Thoracic aorta (tissue), 2 donors: ENCODE measurements around the gene MUC16. TPM values are rescaled to one million over a fixed set of nuclear protein-coding genes. Genes with fewer than 3 reads are reported as not detected.

Experiments used
- ATAC-seq: fragments of 150-250 bp; one replicate; pipeline ENCODE4 v1.8.0; 2017; ENCODE audit warnings: low read depth; ENCODE audit not compliant: insufficient number of reproducible peaks, low FRiP score
- DNase-seq: peaks from one replicate; pipeline ENCODE4 v3.0.0-alpha.2; 2020; ENCODE audit warnings: low spot score
- H3K27ac ChIP-seq, 2 donors: fragments of 200-600 bp; sonication (generic); 1 replicate in 1 of 2; 2 replicates in 1 of 2; pipeline ENCODE4 v1.5.1; 2016; ENCODE audit warnings: mild to moderate bottlenecking in 2 of 2, moderate library complexity in 2 of 2
- H3K27me3 ChIP-seq: fragments of 200-600 bp; sonication (generic); replicated peaks from 2 replicates; pipeline ENCODE4 v1.6.0; 2016; ENCODE audit warnings: mild to moderate bottlenecking; ENCODE audit not compliant: insufficient read depth
- H3K36me3 ChIP-seq: fragments of 200-600 bp; sonication (generic); one replicate; pipeline ENCODE4 v1.5.1; 2016
- H3K4me1 ChIP-seq, 2 donors: fragments of 200-600 bp; sonication (generic); 1 replicate in 1 of 2; 2 replicates in 1 of 2; pipeline versions ENCODE4 v1.5.1 to v1.6.0; 2016; ENCODE audit warnings: low read depth in 2 of 2, mild to moderate bottlenecking in 1 of 2; ENCODE audit not compliant: control insufficient read depth in 1 of 2
- H3K4me3 ChIP-seq: fragments of 200-600 bp; sonication (generic); 2 replicates; pipeline ENCODE4 v1.5.1; 2016; ENCODE audit warnings: mild to moderate bottlenecking
- H3K9me3 ChIP-seq: fragments of 200-600 bp; sonication (generic); 2 replicates; pipeline ENCODE4 v1.5.1; 2016
- CTCF ChIP-seq: fragments of 200-600 bp; sonication (generic); IDR thresholded peaks from one replicate; pipeline ENCODE4 v1.5.1; 2019; ENCODE audit warnings: antibody characterized with exemption
- total RNA-seq, 2 donors: library from RNA; depleted of rRNA; stranded (reverse); fragments of >200 nt; gene quantifications; one replicate each; pipeline versions ENCODE4 v1.1.0 to v1.2.3, GENCODE V29; 2016

MUC16 gene
- total RNA-seq, 2 donors from 2014 or later = under 0.01 TPM; not detected in 1

GRCh38 chr19:9018163-9018875, 8.1 kb upstream of the MUC16 start:
- Histone ChIP-seq H3K27ac (no peak overlapping the region), H3K36me3 (no peaks in the 10 kb centered on the region), H3K4me3 (no peak overlapping the region), H3K27me3 (no peaks in the 10 kb centered on the region), H3K9me3 (no peaks in the 10 kb centered on the region), H3K4me1 (no peaks in the 10 kb centered on the region)
- no peak for ATAC-seq
- no peak for TF ChIP-seq CTCF
- no peak for DNase-seq

- H3K27ac ChIP-seq = no peak overlapping the region
- no peaks in the 10 kb centered on the region for H3K9me3 ChIP-seq
- no peaks in the 10 kb centered on the region for H3K27me3 ChIP-seq
- DNase-seq (no peak), ATAC-seq (no peak)
- no peaks in the 10 kb centered on the region for H3K4me1 ChIP-seq
- no peak overlapping the region for H3K4me3 ChIP-seq
- no peak for TF ChIP-seq CTCF
- no peaks in the 10 kb centered on the region for H3K36me3 ChIP-seq
Observed at GRCh38 chr19:9014803-9015202, 4.6 kb upstream of the MUC16 start.

GRCh38 chr19:9013988-9014387, 3.8 kb upstream of the MUC16 start:
- no peaks in the 10 kb centered on the region for H3K9me3 ChIP-seq
- H3K4me1 ChIP-seq = no peaks in the 10 kb centered on the region
- H3K4me3 ChIP-seq = no peak overlapping the region
- no peak overlapping the region for H3K27ac ChIP-seq
- ATAC-seq (no peak), DNase-seq (no peak)
- H3K27me3 ChIP-seq = no peaks in the 10 kb centered on the region
- no peaks in the 10 kb centered on the region for H3K36me3 ChIP-seq
- no peak for TF ChIP-seq CTCF

- ATAC-seq = no peak
Observed at GRCh38 chr19:9011875-9012274, 1.7 kb upstream of the MUC16 start.

GRCh38 chr19:9010693-9011092, 484 bp upstream of the MUC16 start:
- Histone ChIP-seq H3K27me3 (no peaks in the 10 kb centered on the region), H3K4me3 (no peak overlapping the region), H3K36me3 (no peaks in the 10 kb centered on the region), H3K27ac (no peak overlapping the region), H3K9me3 (no peaks in the 10 kb centered on the region), H3K4me1 (no peaks in the 10 kb centered on the region)
- no peak for ATAC-seq
- no peak for TF ChIP-seq CTCF
- no peak for DNase-seq

More at GRCh38 chr19:9011875-9012274, 1.7 kb upstream of the MUC16 start:
- no peak overlapping the region for H3K4me3 ChIP-seq
- no peak for DNase-seq
- H3K27me3 ChIP-seq = no peaks in the 10 kb centered on the region
- H3K27ac ChIP-seq = no peak overlapping the region
- TF ChIP-seq CTCF = no peak
- H3K4me1 ChIP-seq = no peaks in the 10 kb centered on the region
- no peaks in the 10 kb centered on the region for H3K36me3 ChIP-seq
- H3K9me3 ChIP-seq = no peaks in the 10 kb centered on the region
